ENCODE measurements around the gene ZNF664.

The ZNF664 gene

GRCh38 chr12:124024776-124025175, 51.8 kb downstream of the ZNF664 start:
- no peak overlapping the region for H3K4me3 ChIP-seq (ENCODE audit: low read depth, low read length)
- no peak for DNase-seq (ENCODE audit: low read depth)
- TF ChIP-seq CTCF (IDR thresholded peaks at IDR 0.05; ENCODE audit: control insufficient read depth, extremely low read depth, insufficient read depth): no peak

GRCh38 chr12:124025661-124026060, 52.6 kb downstream of the ZNF664 start:
- no peak for DNase-seq (ENCODE audit: low read depth)
- TF ChIP-seq CTCF (IDR thresholded peaks at IDR 0.05; ENCODE audit: control insufficient read depth, extremely low read depth, insufficient read depth): no peak
- H3K4me3 ChIP-seq (ENCODE audit: low read depth, low read length): no peak overlapping the region

- no peak for TF ChIP-seq CTCF (IDR thresholded peaks at IDR 0.05; ENCODE audit: control insufficient read depth, extremely low read depth, insufficient read depth)
- DNase-seq (ENCODE audit: low read depth): no peak
- H3K4me3 ChIP-seq (ENCODE audit: low read depth, low read length): no peak overlapping the region
Measured at GRCh38 chr12:124026755-124027745, 54.0 kb downstream of the ZNF664 start.

GRCh38 chr12:124027753-124028554, 54.9 kb downstream of the ZNF664 start:
- H3K4me3 ChIP-seq (ENCODE audit: low read depth, low read length): no peak overlapping the region
- TF ChIP-seq CTCF (IDR thresholded peaks at IDR 0.05; ENCODE audit: control insufficient read depth, extremely low read depth, insufficient read depth): no peak
- no peak for DNase-seq (ENCODE audit: low read depth)

- TF ChIP-seq CTCF (IDR thresholded peaks at IDR 0.05; ENCODE audit: control insufficient read depth, extremely low read depth, insufficient read depth): no peak
- no peak overlapping the region for H3K4me3 ChIP-seq (ENCODE audit: low read depth, low read length)
- DNase-seq (ENCODE audit: low read depth): no peak
Measured at GRCh38 chr12:124028555-124028925, 55.5 kb downstream of the ZNF664 start.

GRCh38 chr12:124030008-124030407, 57.0 kb downstream of the ZNF664 start:
- TF ChIP-seq CTCF (IDR thresholded peaks at IDR 0.05; ENCODE audit: control insufficient read depth, extremely low read depth, insufficient read depth): no peak
- no peak overlapping the region for H3K4me3 ChIP-seq (ENCODE audit: low read depth, low read length)
- DNase-seq (ENCODE audit: low read depth): no peak

Measured in LNCaP clone FGC (cell line).